Measurements from ENCODE around the gene SLC25A27. TPM values are rescaled to one million over a fixed set of nuclear protein-coding genes. Genes with fewer than 3 reads are reported as not detected.
A peak's percentile ranks its signal among the peaks of the same experiment; 100 is the strongest.

SLC25A27 gene
- polyA plus RNA-seq, 1 donor (not counting 4 experiments of a cell fraction or from before 2014, with no cell fraction given), result 10.4 TPM

DNA sequence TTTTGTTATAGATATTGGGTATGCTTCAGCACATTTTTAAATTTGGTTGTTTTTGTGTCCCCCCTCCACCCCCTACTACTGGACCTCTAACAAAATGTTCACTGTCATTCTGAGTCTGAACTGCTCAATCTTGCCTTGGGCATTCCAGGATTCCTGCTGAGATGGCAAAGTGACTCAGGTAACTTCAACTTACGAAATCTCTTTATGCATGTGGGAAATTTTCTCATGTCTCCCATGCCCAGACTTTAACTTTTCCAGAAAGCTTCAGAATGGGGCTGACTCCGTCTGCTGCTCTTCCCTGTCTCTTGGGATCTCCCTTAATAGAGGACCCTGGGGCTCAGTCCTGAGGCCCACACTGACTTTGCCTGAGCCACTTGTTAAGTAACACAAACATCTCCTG is 14.1 kb upstream of the SLC25A27 start:
- Histone ChIP-seq H4K20me1 (ENCODE audit: control insufficient read depth, extremely low read depth, insufficient read depth, low read length) (no peaks in the 10 kb centered on the region), H3K9ac (ENCODE audit: control insufficient read depth, extremely low read depth, insufficient read depth, low read length) (peak overlapping the region; percentile 65), H3K9me3 (ENCODE audit: control insufficient read depth, low read depth, low read length) (no peaks in the 10 kb centered on the region), H3K27me3 (ENCODE audit: control insufficient read depth, extremely low read depth, insufficient read depth, low read length) (no peaks in the 10 kb centered on the region), H3K4me3 (ENCODE audit: control insufficient read depth in 2 of 3, extremely low read depth in 1 of 3, insufficient read depth in 2 of 3, low read depth in 1 of 3, low read length in 3 of 3) (no peak overlapping the region), H3K4me1 (ENCODE audit: control insufficient read depth, extremely low read depth, insufficient read depth, low read length) (peaks cover 33% of the 10 kb centered on the region), H2AFZ (ENCODE audit: control insufficient read depth, low read length) (peak overlapping the region; percentile 85), H3K79me2 (ENCODE audit: control insufficient read depth, insufficient read depth, low read length) (no peaks in the 10 kb centered on the region), H3K4me2 (ENCODE audit: control insufficient read depth, extremely low read depth, insufficient read depth, low read depth, low read length) (peak overlapping the region; percentile 65), H3K27ac (ENCODE audit: control insufficient read depth, insufficient read depth, low read length) (peak overlapping the region; percentile 81), H3K36me3 (ENCODE audit: control insufficient read depth in 2 of 2, extremely low read depth in 1 of 2, insufficient read depth in 2 of 2, low read length in 2 of 2) (no peaks in the 10 kb centered on the region), H3K9me1 (ENCODE audit: control insufficient read depth, extremely low read depth, insufficient read depth, low read length) (no peaks in the 10 kb centered on the region)
- dilution Hi-C loops (cut with MboI; ENCODE audit: extremely low pct_ligation_motif_present, low sequenced_read_pairs), result no loop called here
- DNase-seq (ENCODE audit: low read depth, low spot score), result no peak
- FAIRE-seq, result peak; percentile 73
- TF ChIP-seq CTCF (optimal IDR thresholded peaks at IDR 0.05 in 1 of 3, IDR thresholded peaks at IDR 0.05 in 1 of 3, conservative IDR thresholded peaks at IDR 0.05 in 1 of 3; ENCODE audit: extremely low read depth in 1 of 3, insufficient read depth in 2 of 3, low read length in 3 of 3) (no peak), EZH2 (IDR thresholded peaks at IDR 0.05; ENCODE audit: low read length) (no peak)

DNA sequence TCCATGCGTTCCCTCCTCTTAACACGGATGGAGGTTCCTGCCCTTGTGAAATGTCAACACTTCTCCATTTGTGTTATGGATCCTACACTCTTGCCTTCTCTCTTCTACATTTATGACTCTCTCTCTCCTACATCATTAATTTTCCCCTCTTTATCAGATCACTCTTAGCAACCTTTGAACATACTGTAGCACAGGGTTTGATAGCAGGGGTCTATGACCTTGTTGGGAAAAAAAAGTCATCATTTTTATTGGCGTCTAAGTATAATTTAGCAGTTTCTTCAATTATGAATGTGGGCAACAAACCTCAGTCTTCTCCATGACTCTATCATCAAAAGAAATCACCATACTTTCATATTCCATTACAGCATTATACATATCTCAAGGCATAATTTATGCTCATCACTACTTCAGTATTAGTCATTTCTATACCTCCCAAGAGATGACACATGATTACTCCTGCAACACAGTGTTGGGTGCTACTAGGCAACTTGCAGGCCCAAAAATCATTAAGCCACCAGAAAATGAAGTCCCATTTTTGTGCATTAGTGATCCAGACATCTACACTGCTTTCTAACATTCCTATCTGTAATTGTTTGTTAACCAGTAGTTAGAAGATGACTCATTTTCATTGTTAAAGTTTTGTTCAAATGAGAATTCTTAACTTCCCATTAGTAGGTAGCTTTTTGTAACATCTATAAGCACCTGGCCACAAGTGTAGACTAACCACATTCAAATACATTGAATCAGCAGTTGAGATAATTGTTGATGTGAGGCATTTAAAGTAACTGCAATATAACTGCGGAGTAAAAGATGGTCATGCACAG is 9.6 kb upstream of the SLC25A27 start:
- FAIRE-seq (peak; percentile 83), DNase-seq (ENCODE audit: low read depth, low spot score) (peak; percentile 35)
- Histone ChIP-seq H3K27me3 (ENCODE audit: control insufficient read depth, extremely low read depth, insufficient read depth, low read length) (no peaks in the 10 kb centered on the region), H3K36me3 (ENCODE audit: control insufficient read depth in 2 of 2, extremely low read depth in 1 of 2, insufficient read depth in 2 of 2, low read length in 2 of 2) (no peaks in the 10 kb centered on the region), H3K9me3 (ENCODE audit: control insufficient read depth, low read depth, low read length) (no peaks in the 10 kb centered on the region), H3K9me1 (ENCODE audit: control insufficient read depth, extremely low read depth, insufficient read depth, low read length) (no peaks in the 10 kb centered on the region), H3K27ac (ENCODE audit: control insufficient read depth, insufficient read depth, low read length) (peak overlapping the region; percentile 53), H3K79me2 (ENCODE audit: control insufficient read depth, insufficient read depth, low read length) (no peaks in the 10 kb centered on the region), H3K4me3 (ENCODE audit: control insufficient read depth in 2 of 3, extremely low read depth in 1 of 3, insufficient read depth in 2 of 3, low read depth in 1 of 3, low read length in 3 of 3) (no peak overlapping the region), H4K20me1 (ENCODE audit: control insufficient read depth, extremely low read depth, insufficient read depth, low read length) (no peaks in the 10 kb centered on the region), H3K4me1 (ENCODE audit: control insufficient read depth, extremely low read depth, insufficient read depth, low read length) (peaks cover 26% of the 10 kb centered on the region), H3K4me2 (ENCODE audit: control insufficient read depth, extremely low read depth, insufficient read depth, low read depth, low read length) (peak overlapping the region; percentile 33), H2AFZ (ENCODE audit: control insufficient read depth, low read length) (no peak overlapping the region), H3K9ac (ENCODE audit: control insufficient read depth, extremely low read depth, insufficient read depth, low read length) (no peak overlapping the region)
- dilution Hi-C loops (cut with MboI; ENCODE audit: extremely low pct_ligation_motif_present, low sequenced_read_pairs), result no loop called here
- TF ChIP-seq EZH2 (IDR thresholded peaks at IDR 0.05; ENCODE audit: low read length) (no peak), CTCF (optimal IDR thresholded peaks at IDR 0.05 in 1 of 3, IDR thresholded peaks at IDR 0.05 in 1 of 3, conservative IDR thresholded peaks at IDR 0.05 in 1 of 3; ENCODE audit: extremely low read depth in 1 of 3, insufficient read depth in 2 of 3, low read length in 3 of 3) (no peak)

Data from keratinocyte (primary cell).